ENCODE results near the gene PAPOLG. TPM values are rescaled to one million over a fixed set of nuclear protein-coding genes. Genes with fewer than 3 reads are reported as not detected.
A peak's percentile ranks its signal among the peaks of the same experiment; 100 is the strongest.

Gene PAPOLG
- total RNA-seq, 1 donor from 2014 or later = 60.8 TPM

- H3K9me3 Mint-ChIP-seq = no peaks in the 10 kb centered on the region
- Histone ChIP-seq H3K27ac (no peak overlapping the region), H3K4me3 (no peak overlapping the region), H3K9ac (no peak overlapping the region), H4K20me1 (ENCODE audit: low read depth) (no peaks in the 10 kb centered on the region), H2AFZ (replicated peaks) (no peak overlapping the region), H3K27me3 (no peaks in the 10 kb centered on the region), H3K79me2 (ENCODE audit: low read depth) (no peaks in the 10 kb centered on the region), H3K4me2 (no peak overlapping the region), H3K36me3 (no peaks in the 10 kb centered on the region), H3K4me1 (peaks cover 11% of the 10 kb centered on the region), H3F3A (ENCODE audit: low read depth) (peaks cover 20% of the 10 kb centered on the region), H3K9me3 (ENCODE audit: low read depth) (no peaks in the 10 kb centered on the region)
- H3K36me3 Mint-ChIP-seq = no peaks in the 10 kb centered on the region
- peaks cover 19% of the 10 kb centered on the region for H3K4me1 Mint-ChIP-seq
- peaks cover 5% of the 10 kb centered on the region for H3K27me3 Mint-ChIP-seq (ENCODE audit: insufficient read depth, low read depth)
- DNase-seq (ENCODE audit: low spot score) = no peak
- H3K4me3 Mint-ChIP-seq = no peak overlapping the region
- H3K27ac Mint-ChIP-seq = peak overlapping the region; percentile 72
- no peak for TF ChIP-seq CTCF (IDR thresholded peaks at IDR 0.05)
- no peak for TF ChIP-seq EZH2 (IDR thresholded peaks at IDR 0.05)
- no peak for TF ChIP-seq EZH2phosphoT487 (IDR thresholded peaks at IDR 0.05)
Observed at GRCh38 chr2:60745761-60746160, 10.3 kb upstream of the PAPOLG start.

GRCh38 chr2:60746318-60746717 is 9.8 kb upstream of the PAPOLG start:
- Histone ChIP-seq H2AFZ (replicated peaks) (no peak overlapping the region), H3K27me3 (no peaks in the 10 kb centered on the region)

GRCh38 chr2:60759654-60760053 is 3.6 kb downstream of the PAPOLG start:
- peaks cover 20% of the 10 kb centered on the region for H3K4me1 Mint-ChIP-seq
- DNase-seq (ENCODE audit: low spot score) = no peak
- H3K36me3 Mint-ChIP-seq = peaks cover 27% of the 10 kb centered on the region
- H3K9me3 ChIP-seq (ENCODE audit: low read depth) = no peaks in the 10 kb centered on the region
- H3K4me3 ChIP-seq = no peak overlapping the region
- no peak overlapping the region for H3K27ac ChIP-seq
- H3K4me2 ChIP-seq = no peak overlapping the region
- H3K27ac Mint-ChIP-seq = no peak overlapping the region
- H2AFZ ChIP-seq (replicated peaks) = no peak overlapping the region
- peaks cover 70% of the 10 kb centered on the region for H3K79me2 ChIP-seq (ENCODE audit: low read depth)
- H3K4me1 ChIP-seq = peaks cover 11% of the 10 kb centered on the region
- H3K9ac ChIP-seq = no peak overlapping the region
- no peaks in the 10 kb centered on the region for H3K9me3 Mint-ChIP-seq
- peaks cover 3% of the 10 kb centered on the region for H3K27me3 Mint-ChIP-seq (ENCODE audit: insufficient read depth, low read depth)
- peaks cover 7% of the 10 kb centered on the region for H3F3A ChIP-seq (ENCODE audit: low read depth)
- H3K36me3 ChIP-seq = peaks cover 33% of the 10 kb centered on the region
- TF ChIP-seq CTCF (IDR thresholded peaks at IDR 0.05) (no peak), EZH2phosphoT487 (IDR thresholded peaks at IDR 0.05) (no peak), EZH2 (IDR thresholded peaks at IDR 0.05) (no peak)
- no peak overlapping the region for H3K4me3 Mint-ChIP-seq
- H4K20me1 ChIP-seq (ENCODE audit: low read depth) = peaks cover 50% of the 10 kb centered on the region
- H3K27me3 ChIP-seq = no peaks in the 10 kb centered on the region

More at GRCh38 chr2:60746318-60746717, 9.8 kb upstream of the PAPOLG start:
- Histone ChIP-seq H3F3A (ENCODE audit: low read depth) (peaks cover 20% of the 10 kb centered on the region), H3K27ac (no peak overlapping the region), H4K20me1 (ENCODE audit: low read depth) (no peaks in the 10 kb centered on the region), H3K79me2 (ENCODE audit: low read depth) (no peaks in the 10 kb centered on the region), H3K9ac (no peak overlapping the region), H3K4me3 (no peak overlapping the region), H3K4me1 (peaks cover 11% of the 10 kb centered on the region), H3K36me3 (no peaks in the 10 kb centered on the region), H3K9me3 (ENCODE audit: low read depth) (no peaks in the 10 kb centered on the region), H3K4me2 (no peak overlapping the region)
- peaks cover 5% of the 10 kb centered on the region for H3K27me3 Mint-ChIP-seq (ENCODE audit: insufficient read depth, low read depth)
- no peak for DNase-seq (ENCODE audit: low spot score)
- peaks cover 19% of the 10 kb centered on the region for H3K4me1 Mint-ChIP-seq
- H3K9me3 Mint-ChIP-seq = no peaks in the 10 kb centered on the region
- no peak for TF ChIP-seq CTCF (IDR thresholded peaks at IDR 0.05)
- TF ChIP-seq EZH2phosphoT487 (IDR thresholded peaks at IDR 0.05) = no peak
- no peak for TF ChIP-seq EZH2 (IDR thresholded peaks at IDR 0.05)
- H3K36me3 Mint-ChIP-seq = no peaks in the 10 kb centered on the region
- H3K27ac Mint-ChIP-seq = no peak overlapping the region
- no peak overlapping the region for H3K4me3 Mint-ChIP-seq
